KMS-11 (cell line): ENCODE data around the gene GNG3.
"Not testable (repeated sequence)": the region's sequence is repeated elsewhere in the genome, so short reads cannot be mapped to it uniquely, and the experiment has no call there.

Experiments
- H2AFZ ChIP-seq: fragments of 200-600 bp; sonication (generic); 2 replicates; pipeline ENCODE4 v1.6.1; 2016; ENCODE audit warnings: antibody characterized with exemption, mixed run types, low read depth
- H3K27ac ChIP-seq: fragments of 200-600 bp; sonication (generic); 2 replicates; pipeline ENCODE4 v1.6.1; 2016; ENCODE audit warnings: mild to moderate bottlenecking, mixed run types
- H3K27me3 ChIP-seq: fragments of 200-600 bp; sonication (generic); 2 replicates; pipeline ENCODE4 v1.6.1; 2017; ENCODE audit warnings: mild to moderate bottlenecking, low read depth, mixed run types, moderate library complexity; ENCODE audit not compliant: insufficient read depth
- H3K36me3 ChIP-seq: fragments of 200-600 bp; sonication (generic); 2 replicates; pipeline ENCODE4 v1.6.1; 2017; ENCODE audit warnings: mild to moderate bottlenecking, mixed run types; ENCODE audit not compliant: insufficient read depth
- H3K4me1 ChIP-seq: fragments of 200-600 bp; sonication (generic); 2 replicates; pipeline ENCODE4 v1.6.1; 2016; ENCODE audit warnings: mild to moderate bottlenecking, low read depth, mixed run types; ENCODE audit not compliant: poor library complexity, severe bottlenecking
- H3K4me2 ChIP-seq: fragments of 200-600 bp; sonication (generic); 2 replicates; pipeline ENCODE4 v1.7.0; 2016; ENCODE audit warnings: mild to moderate bottlenecking, mixed run types
- H3K4me3 ChIP-seq: fragments of 200-600 bp; sonication (generic); IDR thresholded peaks from 2 replicates; pipeline ENCODE4 v1.6.1; 2017; ENCODE audit warnings: low read depth, low read length, mixed read lengths; ENCODE audit not compliant: insufficient read depth
- H3K79me2 ChIP-seq: fragments of 200-600 bp; sonication (generic); 2 replicates; pipeline ENCODE4 v1.6.1; 2016; ENCODE audit warnings: low read depth, mixed run types; ENCODE audit not compliant: insufficient read depth
- H3K9ac ChIP-seq: fragments of 200-600 bp; sonication (generic); 2 replicates; pipeline ENCODE4 v1.6.1; 2016; ENCODE audit warnings: mild to moderate bottlenecking, mixed run types
- H4K20me1 ChIP-seq: fragments of 200-600 bp; sonication (generic); 2 replicates; pipeline ENCODE4 v1.6.1; 2016; ENCODE audit warnings: mild to moderate bottlenecking, mixed run types; ENCODE audit not compliant: insufficient read depth
- TF ChIP-seq, protein P1 (sequence below): fragments of 200-600 bp; sonication (generic); conservative IDR thresholded peaks from 2 replicates; pipeline ENCODE4 v1.6.1; 2017; ENCODE audit warnings: low read depth, mild to moderate bottlenecking, antibody characterized with exemption, low read length, moderate library complexity, mixed read lengths

GNG3 gene

DNA sequence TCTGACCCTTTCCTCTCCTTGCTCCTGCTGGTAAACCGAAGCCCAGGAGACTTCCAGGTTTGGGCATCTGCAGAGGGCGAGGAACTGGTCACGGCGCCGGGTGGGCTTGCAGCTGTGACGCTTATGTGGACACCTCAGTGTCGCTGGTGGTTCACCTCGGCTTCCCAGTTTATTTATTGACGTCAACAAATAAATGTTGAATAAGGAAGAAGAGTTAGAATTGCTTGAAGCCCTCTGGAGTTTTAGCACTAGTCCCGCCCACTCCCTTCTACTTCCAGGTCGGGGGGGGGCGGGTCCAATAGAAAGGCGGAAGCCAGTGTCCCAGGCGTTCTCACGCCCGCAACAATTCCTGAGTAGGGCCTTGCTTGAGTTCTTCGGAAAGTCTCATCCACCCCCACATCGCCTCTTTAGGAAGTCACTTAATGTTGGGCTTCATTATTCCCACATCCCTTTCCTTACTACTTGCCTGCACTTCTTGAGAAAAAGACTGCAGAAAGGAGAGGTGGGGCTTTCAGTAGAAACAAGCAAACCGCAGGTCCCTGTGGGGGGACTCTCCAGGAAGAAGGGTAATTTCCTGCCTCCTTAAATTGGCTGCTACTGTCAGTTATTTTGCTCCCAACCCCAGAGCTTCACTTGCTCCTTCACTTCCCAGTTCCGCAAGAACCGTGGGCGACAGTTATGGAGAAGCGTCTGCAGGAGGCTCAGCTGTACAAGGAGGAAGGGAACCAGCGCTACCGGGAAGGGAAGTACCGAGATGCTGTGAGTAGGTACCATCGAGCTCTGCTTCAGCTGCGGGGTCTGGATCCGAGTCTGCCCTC, 20.9 kb downstream of the GNG3 start, which contains the start of gene TTC9C:
TTC9C (plus strand) TSS at position 316 of the 818 bp plus-strand sequence; CDS start at position 679, 363 bp downstream.
- peak within 1 kb of the TSS; percentile 70 for H2AFZ ChIP-seq
- peak within 1 kb of the TSS; percentile 77 for H3K9ac ChIP-seq
- H3K27ac ChIP-seq: peak within 1 kb of the TSS; percentile 89
- H3K4me3 ChIP-seq: no peak within 1 kb of the TSS
- H4K20me1 ChIP-seq: peaks cover 16% of the 10 kb centered on the region; the same call in 1 of the 2 replicates
- peaks cover 56% of the 10 kb centered on the region for H3K79me2 ChIP-seq
- TF ChIP-seq, protein P1, sequence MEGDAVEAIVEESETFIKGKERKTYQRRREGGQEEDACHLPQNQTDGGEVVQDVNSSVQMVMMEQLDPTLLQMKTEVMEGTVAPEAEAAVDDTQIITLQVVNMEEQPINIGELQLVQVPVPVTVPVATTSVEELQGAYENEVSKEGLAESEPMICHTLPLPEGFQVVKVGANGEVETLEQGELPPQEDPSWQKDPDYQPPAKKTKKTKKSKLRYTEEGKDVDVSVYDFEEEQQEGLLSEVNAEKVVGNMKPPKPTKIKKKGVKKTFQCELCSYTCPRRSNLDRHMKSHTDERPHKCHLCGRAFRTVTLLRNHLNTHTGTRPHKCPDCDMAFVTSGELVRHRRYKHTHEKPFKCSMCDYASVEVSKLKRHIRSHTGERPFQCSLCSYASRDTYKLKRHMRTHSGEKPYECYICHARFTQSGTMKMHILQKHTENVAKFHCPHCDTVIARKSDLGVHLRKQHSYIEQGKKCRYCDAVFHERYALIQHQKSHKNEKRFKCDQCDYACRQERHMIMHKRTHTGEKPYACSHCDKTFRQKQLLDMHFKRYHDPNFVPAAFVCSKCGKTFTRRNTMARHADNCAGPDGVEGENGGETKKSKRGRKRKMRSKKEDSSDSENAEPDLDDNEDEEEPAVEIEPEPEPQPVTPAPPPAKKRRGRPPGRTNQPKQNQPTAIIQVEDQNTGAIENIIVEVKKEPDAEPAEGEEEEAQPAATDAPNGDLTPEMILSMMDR: no peak
- peaks cover 30% of the 10 kb centered on the region for H3K4me1 ChIP-seq
- H3K27me3 ChIP-seq: no peaks in the 10 kb centered on the region
- peak within 1 kb of the TSS; percentile 82 for H3K4me2 ChIP-seq
- peaks cover 6% of the 10 kb centered on the region; the same call in 1 of the 2 replicates for H3K36me3 ChIP-seq

DNA sequence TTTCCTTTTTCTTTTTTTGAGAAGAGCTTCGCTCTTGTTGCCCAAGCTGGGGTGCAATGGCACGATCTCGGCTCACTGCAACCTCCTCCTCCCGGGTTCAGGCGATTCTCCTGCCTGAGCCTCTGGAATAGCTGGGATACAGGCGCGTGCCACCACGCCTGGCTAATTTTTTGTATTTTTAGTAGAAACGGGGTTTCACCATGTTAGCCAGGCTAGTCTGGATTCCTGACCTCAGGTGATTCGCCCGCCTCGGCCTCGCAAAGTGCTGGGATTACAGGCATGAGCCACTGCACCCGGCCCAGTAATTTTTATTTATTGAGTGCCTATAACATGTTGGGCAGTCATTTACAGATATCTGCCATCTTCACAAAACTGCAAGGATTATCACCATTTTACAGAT, 22.6 kb downstream of the GNG3 start:
- H3K9ac ChIP-seq: peak overlapping the region; percentile 9; the same call in 1 of the 2 replicates
- not testable (repeated sequence) for H3K36me3 ChIP-seq, H4K20me1 ChIP-seq, H3K4me3 ChIP-seq, H2AFZ ChIP-seq, H3K27me3 ChIP-seq
- peaks cover 39% of the 10 kb centered on the region for H3K79me2 ChIP-seq
- H3K27ac ChIP-seq: peak overlapping the region; percentile 29; the same call in 1 of the 2 replicates
- H3K4me2 ChIP-seq: peak overlapping the region; percentile 82
- peaks cover 16% of the 10 kb centered on the region for H3K4me1 ChIP-seq

DNA sequence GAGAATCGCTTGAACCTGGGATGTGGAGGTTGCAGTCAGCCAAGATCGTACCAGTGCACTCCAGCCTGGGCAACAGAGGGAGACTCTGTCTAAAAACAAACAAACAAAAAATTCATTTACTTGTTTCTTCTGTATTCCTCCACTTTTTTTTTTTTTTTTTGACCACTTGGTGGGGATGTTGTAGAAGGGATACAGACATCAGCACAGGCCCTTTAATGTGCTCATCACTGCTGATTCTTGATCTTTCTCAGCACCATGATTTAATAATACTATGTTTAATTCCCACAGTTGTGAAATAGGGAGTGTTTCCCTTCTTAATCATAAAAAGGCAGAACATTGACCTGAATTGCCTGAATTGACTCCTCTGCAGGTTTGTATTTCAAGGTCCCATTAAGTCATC, 25.4 kb downstream of the GNG3 start:
- TF ChIP-seq, protein P1: peak; percentile 38
- Histone ChIP-seq H3K4me2 (no peak overlapping the region), H3K36me3 (no peaks in the 10 kb centered on the region), H3K9ac (no peak overlapping the region), H3K27me3 (no peaks in the 10 kb centered on the region), H4K20me1 (no peaks in the 10 kb centered on the region), H3K4me3 (no peak overlapping the region), H3K79me2 (peaks cover 21% of the 10 kb centered on the region), H3K27ac (no peak overlapping the region; the same call in 1 of the 2 replicates), H3K4me1 (peaks cover 16% of the 10 kb centered on the region), H2AFZ (no peak overlapping the region)

DNA sequence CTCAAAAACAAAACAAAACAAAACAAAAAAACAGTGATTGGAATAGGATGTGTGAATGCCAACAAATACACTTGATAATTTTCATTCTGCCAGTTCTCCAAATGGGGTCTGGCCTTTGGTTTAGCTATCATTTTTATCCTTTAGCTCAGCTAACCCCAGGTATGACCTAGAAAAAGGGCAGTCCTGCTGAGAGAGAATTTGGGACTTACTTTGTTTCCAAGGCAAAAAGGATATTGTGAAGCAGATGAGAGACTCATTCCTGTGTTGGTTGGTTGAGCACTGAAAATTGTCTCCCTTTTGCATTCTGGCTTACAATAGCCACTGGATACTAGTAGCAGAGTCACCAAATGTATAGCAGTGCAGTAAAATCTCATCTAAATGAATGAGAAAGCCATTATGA, 29.7 kb downstream of the GNG3 start:
- Histone ChIP-seq H4K20me1 (no peaks in the 10 kb centered on the region), H3K4me3 (no peak overlapping the region), H2AFZ (no peak overlapping the region), H3K4me2 (no peak overlapping the region), H3K4me1 (peaks cover 7% of the 10 kb centered on the region), H3K27ac (no peak overlapping the region), H3K9ac (no peak overlapping the region), H3K27me3 (no peaks in the 10 kb centered on the region), H3K36me3 (no peaks in the 10 kb centered on the region), H3K79me2 (no peaks in the 10 kb centered on the region; the same call in 1 of the 2 replicates)
- TF ChIP-seq, protein P1: no peak
